ENCODE data around the gene KRT71.

- TF ChIP-seq, protein P1, sequence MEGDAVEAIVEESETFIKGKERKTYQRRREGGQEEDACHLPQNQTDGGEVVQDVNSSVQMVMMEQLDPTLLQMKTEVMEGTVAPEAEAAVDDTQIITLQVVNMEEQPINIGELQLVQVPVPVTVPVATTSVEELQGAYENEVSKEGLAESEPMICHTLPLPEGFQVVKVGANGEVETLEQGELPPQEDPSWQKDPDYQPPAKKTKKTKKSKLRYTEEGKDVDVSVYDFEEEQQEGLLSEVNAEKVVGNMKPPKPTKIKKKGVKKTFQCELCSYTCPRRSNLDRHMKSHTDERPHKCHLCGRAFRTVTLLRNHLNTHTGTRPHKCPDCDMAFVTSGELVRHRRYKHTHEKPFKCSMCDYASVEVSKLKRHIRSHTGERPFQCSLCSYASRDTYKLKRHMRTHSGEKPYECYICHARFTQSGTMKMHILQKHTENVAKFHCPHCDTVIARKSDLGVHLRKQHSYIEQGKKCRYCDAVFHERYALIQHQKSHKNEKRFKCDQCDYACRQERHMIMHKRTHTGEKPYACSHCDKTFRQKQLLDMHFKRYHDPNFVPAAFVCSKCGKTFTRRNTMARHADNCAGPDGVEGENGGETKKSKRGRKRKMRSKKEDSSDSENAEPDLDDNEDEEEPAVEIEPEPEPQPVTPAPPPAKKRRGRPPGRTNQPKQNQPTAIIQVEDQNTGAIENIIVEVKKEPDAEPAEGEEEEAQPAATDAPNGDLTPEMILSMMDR (IDR thresholded peaks at IDR 0.05) = no peak
- TF ChIP-seq POLR2A (IDR thresholded peaks at IDR 0.05) = no peak
Measured at GRCh38 chr12:52581066-52581465, 28.1 kb upstream of the KRT71 start.
